ENCODE measurements around the gene TMEM154.

DNA sequence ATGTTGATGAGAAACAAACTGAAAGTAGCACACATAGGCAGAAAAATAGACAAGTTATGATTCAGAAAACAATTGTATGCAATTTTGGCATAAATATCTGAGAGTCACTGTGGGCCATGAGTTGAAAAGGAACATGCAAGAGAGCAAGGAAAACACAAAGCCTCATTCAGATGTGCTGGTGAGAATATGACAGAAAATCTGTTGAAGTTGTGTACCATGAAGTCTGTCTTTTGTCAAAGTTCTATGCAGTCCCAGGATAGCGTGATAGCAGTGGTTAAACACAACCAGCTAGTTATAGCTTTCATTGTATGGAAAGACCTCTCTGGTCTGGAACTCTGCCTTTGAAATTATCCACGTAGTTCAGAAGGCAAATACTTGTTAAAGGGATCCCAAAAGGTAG lies 53.0 kb downstream of the TMEM154 start:
- TF ChIP-seq, protein P1, sequence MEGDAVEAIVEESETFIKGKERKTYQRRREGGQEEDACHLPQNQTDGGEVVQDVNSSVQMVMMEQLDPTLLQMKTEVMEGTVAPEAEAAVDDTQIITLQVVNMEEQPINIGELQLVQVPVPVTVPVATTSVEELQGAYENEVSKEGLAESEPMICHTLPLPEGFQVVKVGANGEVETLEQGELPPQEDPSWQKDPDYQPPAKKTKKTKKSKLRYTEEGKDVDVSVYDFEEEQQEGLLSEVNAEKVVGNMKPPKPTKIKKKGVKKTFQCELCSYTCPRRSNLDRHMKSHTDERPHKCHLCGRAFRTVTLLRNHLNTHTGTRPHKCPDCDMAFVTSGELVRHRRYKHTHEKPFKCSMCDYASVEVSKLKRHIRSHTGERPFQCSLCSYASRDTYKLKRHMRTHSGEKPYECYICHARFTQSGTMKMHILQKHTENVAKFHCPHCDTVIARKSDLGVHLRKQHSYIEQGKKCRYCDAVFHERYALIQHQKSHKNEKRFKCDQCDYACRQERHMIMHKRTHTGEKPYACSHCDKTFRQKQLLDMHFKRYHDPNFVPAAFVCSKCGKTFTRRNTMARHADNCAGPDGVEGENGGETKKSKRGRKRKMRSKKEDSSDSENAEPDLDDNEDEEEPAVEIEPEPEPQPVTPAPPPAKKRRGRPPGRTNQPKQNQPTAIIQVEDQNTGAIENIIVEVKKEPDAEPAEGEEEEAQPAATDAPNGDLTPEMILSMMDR (conservative IDR thresholded peaks at IDR 0.05), result no peak
- TF ChIP-seq EZH2 (IDR thresholded peaks at IDR 0.05; ENCODE audit: low read depth), result no peak
